Coronary artery (tissue), 2 donors: ENCODE measurements around the gene PEX11A.
"Not testable (repeated sequence)": the region's sequence is repeated elsewhere in the genome, so short reads cannot be mapped to it uniquely, and the experiment has no call there.

Source experiments
- DNase-seq: peaks from one replicate; pipeline ENCODE4 v3.0.0-alpha.2; 2017; ENCODE audit warnings: low spot score
- H3K27ac ChIP-seq, 2 donors: fragments of 200-600 bp; sonication (generic); one replicate each; pipeline ENCODE4 v1.5.1; 2016 to 2019
- H3K4me3 ChIP-seq: fragments of 200-600 bp; sonication (generic); 2 replicates; pipeline ENCODE4 v1.5.1; 2016; ENCODE audit warnings: mild to moderate bottlenecking, moderate library complexity
- TF ChIP-seq, protein P1 (sequence below): fragments of 200-600 bp; sonication (generic); IDR thresholded peaks from one replicate; pipeline ENCODE4 v1.5.1; 2019; ENCODE audit warnings: antibody characterized with exemption

The PEX11A gene

DNA sequence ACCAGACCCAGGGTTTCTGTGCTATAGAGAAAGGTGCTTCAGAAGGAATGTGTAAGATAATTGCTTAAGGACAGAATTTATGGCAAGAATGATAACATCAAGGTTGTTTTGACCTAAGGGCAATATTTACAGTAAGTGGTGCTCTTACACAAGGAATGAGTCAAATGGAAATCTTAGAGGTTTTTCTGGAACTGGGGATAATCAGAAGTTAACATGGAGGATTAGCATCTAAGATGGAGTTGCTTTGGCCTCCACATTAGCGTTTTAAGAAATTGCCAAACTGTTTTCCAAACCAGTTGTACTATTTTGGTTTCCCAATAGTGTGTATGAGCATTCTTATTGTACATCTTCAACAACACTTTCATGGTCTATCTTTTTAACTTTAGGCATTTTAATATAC is 3.1 kb upstream of the PEX11A start:
- Histone ChIP-seq H3K27ac (no peak overlapping the region), H3K4me3 (no peak overlapping the region)
- DNase-seq: no peak
- TF ChIP-seq, protein P1, sequence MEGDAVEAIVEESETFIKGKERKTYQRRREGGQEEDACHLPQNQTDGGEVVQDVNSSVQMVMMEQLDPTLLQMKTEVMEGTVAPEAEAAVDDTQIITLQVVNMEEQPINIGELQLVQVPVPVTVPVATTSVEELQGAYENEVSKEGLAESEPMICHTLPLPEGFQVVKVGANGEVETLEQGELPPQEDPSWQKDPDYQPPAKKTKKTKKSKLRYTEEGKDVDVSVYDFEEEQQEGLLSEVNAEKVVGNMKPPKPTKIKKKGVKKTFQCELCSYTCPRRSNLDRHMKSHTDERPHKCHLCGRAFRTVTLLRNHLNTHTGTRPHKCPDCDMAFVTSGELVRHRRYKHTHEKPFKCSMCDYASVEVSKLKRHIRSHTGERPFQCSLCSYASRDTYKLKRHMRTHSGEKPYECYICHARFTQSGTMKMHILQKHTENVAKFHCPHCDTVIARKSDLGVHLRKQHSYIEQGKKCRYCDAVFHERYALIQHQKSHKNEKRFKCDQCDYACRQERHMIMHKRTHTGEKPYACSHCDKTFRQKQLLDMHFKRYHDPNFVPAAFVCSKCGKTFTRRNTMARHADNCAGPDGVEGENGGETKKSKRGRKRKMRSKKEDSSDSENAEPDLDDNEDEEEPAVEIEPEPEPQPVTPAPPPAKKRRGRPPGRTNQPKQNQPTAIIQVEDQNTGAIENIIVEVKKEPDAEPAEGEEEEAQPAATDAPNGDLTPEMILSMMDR: no peak

DNA sequence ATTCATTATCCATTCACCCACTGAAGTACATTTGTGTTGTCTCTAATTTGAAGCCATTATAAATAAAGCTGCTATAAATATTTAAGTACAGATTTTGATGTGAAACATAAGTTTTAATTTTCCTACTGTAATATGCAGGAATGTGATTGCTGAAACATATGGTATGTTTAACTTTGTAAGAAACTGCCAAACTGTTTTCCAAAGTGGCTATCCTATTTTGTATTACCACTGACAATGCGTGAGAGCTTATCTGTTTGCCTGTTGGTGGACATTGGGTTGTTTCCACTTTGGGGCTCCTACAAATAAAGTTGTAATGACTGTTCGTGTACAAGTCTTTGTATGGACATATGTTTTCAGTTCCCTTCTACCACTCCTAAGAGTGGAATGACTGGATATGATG is 2.5 kb upstream of the PEX11A start:
- TF ChIP-seq, protein P1: no peak
- Histone ChIP-seq H3K4me3 (no peak overlapping the region), H3K27ac (no peak overlapping the region)
- no peak for DNase-seq

DNA sequence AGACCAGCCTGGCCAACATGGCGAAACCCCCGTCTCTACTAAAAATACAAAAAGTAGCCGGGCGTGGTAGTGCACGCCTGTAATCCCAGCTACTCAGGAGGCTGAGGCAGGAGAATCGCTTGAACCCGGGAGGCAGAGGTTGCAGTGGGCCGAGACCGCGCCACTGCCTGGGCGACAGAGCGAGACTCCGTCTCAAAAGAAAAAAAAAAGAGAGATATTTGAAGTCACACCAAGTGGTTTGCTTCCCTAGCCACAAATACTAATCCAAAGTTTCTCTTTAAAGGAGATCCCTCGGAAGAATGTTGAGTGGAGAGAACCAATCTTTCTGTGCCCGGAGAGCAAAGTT is 651 bp downstream of the PEX11A start:
- H3K4me3 ChIP-seq: peak overlapping the region; percentile 84
- peak overlapping the region in 1 of 2 donors; percentile 10 for H3K27ac ChIP-seq
- not testable (repeated sequence) for DNase-seq

DNA sequence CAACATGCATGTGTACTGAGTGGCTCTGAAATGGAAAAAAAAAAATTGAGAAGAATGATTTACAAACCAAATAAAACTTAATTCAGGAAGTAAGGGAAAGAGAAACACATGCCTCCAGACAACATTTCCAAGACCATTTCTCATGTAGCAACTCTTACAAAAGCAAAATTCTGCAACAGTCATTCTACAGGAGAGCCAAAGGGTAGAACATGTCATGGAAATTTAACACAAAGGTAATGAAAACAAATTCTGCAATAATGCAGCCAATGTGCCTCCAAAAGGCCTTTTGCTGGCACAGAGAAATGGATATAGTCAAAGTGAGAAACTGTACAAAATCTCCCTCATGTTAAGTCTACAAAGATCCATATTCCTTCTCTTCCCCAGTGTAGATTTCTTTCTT is 4.0 kb downstream of the PEX11A start:
- no peak overlapping the region for H3K27ac ChIP-seq
- TF ChIP-seq, protein P1: no peak
- no peak for DNase-seq
- no peak overlapping the region for H3K4me3 ChIP-seq

DNA sequence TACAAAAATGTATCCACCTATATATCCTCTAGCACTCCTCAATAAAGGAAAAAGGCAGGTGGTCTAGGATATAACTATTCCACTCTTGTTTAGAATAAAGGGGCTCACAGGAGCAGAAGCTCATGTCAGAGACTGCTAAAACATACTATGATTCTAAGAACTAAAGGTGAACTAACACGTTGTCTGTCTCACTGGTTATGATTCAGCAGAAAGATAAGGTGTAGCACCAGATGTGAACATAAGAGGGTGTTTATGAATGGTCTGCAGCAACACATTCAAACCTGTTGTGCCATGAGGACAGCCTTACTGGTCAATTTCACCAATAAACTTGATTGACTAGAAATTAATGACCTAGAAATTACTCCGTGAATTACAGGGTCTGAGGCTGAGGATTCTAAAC is 4.6 kb downstream of the PEX11A start:
- DNase-seq: no peak
- no peak overlapping the region for H3K4me3 ChIP-seq
- H3K27ac ChIP-seq: no peak overlapping the region
- TF ChIP-seq, protein P1: no peak

DNA sequence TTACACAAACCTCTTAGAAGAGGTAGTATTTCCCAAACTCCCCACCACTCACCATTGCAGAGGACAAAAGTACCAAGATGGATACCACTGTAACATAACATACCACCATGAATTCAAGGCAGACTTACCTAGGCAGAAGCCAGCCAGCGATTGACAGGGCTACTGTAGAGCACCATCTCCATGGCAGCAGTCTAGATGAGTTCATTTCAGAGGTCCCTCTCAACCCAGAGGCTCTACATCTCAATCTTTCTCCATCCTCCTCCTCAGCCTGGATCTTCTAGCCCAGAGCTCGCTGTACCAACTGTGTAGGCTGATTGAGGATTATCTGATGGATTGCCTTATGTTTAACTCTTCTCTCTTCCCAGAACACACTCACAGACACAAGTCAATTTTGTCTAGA is 9.4 kb downstream of the PEX11A start:
- peak overlapping the region in 1 of 2 donors; percentile 80 for H3K27ac ChIP-seq
- TF ChIP-seq, protein P1: no peak
- H3K4me3 ChIP-seq: peak overlapping the region; percentile 53
- peak; percentile 43 for DNase-seq

DNA sequence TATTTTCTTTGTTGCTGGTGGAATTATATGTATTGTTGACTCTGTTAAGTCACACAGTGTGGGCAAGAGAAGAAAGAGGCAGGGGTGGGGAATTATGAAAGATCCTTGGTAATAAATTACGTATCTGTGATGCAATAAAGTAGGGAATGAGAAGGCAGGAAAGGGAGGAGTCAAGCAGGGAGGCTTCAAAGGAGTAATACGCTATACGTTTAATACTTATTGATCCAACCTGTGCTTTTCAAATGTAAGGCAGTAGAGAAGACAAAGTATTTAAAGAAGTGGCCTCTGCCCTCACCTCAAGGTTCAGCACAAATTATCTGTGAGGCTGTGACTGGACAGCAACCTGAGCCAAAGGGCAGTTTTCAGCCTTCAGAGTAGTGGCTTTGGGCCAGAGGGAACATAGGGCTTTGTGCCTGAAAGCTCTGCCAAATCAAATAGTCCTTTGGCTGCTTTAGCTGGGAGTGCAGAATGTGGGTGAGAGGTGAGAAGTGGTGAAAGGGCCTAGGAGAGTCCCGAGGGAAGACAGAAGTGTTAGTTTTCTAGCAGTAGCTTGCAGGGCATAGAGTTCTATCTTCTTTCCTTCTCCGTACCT is 10.2 kb downstream of the PEX11A start:
- Histone ChIP-seq H3K27ac (peak overlapping the region; percentile 25 to 80), H3K4me3 (peak overlapping the region; percentile 53)
- TF ChIP-seq, protein P1: no peak
- DNase-seq: peak; percentile 91

DNA sequence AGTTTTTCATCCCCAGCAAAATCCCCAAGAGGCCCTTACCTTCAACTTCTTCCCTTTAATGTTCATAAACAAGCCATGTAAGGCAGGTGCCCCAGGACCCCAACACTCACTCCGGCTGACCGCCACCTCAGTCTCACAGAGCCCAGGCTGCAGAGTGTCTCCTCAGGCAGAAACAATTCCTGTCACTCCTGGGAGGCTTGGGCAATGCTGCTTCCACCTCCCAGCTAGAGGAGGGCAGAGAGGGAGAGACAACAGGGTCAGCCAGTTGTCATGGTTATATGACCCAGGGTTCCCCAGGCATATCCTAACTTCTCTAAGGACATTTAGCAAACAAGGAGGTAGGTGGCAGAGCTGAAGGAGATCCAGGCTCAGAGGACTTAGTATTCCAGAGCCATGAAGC is 11.3 kb downstream of the PEX11A start, which contains the start of gene PLIN1:
Gene PLIN1 (minus strand): TSS at position 156 of the 400 bp plus-strand sequence. CDS start 1,878 bp downstream, outside the sequence.
- no peak within 1 kb of the TSS for H3K4me3 ChIP-seq
- peak; percentile 70 for DNase-seq
- TF ChIP-seq, protein P1: no peak
- H3K27ac ChIP-seq: peak within 1 kb of the TSS; percentile 25 to 80
